Right cardiac atrium (tissue), 5 donors: ENCODE data around the gene ZNF792. TPM values are rescaled to one million over a fixed set of nuclear protein-coding genes. Genes with fewer than 3 reads are reported as not detected.
"Not testable (repeated sequence)": the region's sequence is repeated elsewhere in the genome, so short reads cannot be mapped to it uniquely, and the experiment has no call there.

Experiments used
- ATAC-seq, 2 donors: fragments of 200-7000 bp; cut with Tn5 transposase; one replicate each; pipeline versions ENCODE4 v1.8.0 to v1.9.1; 2020; ENCODE audit warnings: moderate library complexity in 2 of 2, mild to moderate bottlenecking in 1 of 2
- DNase-seq, 3 donors: peaks; one replicate each; pipeline ENCODE4 v3.0.0-alpha.2; 2020
- H3K27ac ChIP-seq: one replicate; pipeline ENCODE4 v1.5.1; 2013; ENCODE audit warnings: mild to moderate bottlenecking, low read length, control low read depth, moderate library complexity
- H3K27me3 ChIP-seq: one replicate; pipeline ENCODE4 v1.6.1; 2013; ENCODE audit not compliant: control insufficient read depth, insufficient read depth
- H3K4me1 ChIP-seq: one replicate; pipeline ENCODE4 v1.6.1; 2013; ENCODE audit warnings: low read length; ENCODE audit not compliant: control insufficient read depth, insufficient read depth
- H3K4me3 ChIP-seq: one replicate; pipeline ENCODE4 v1.5.1; 2013; ENCODE audit warnings: low read length, control low read depth
- H3K9me3 ChIP-seq: one replicate; pipeline ENCODE4 v1.6.1; 2013; ENCODE audit warnings: low read length; ENCODE audit not compliant: control insufficient read depth
- WGBS: extraction: QIAGEN DNeasy Blood & Tissue Kit; methylation state at CpG from one replicate; pipeline ENCODE4 v1.1.7; 2013; 5-methylcytosine and 5-hydroxymethylcytosine counted together
- intact Hi-C, 4 donors: fragments of 100-400 bp; cut with DNase I; formaldehyde crosslinking; loops; one replicate each; pipeline versions ENCODE4 v1.11.0 to v1.14.0; 2022 to 2023
- polyA plus RNA-seq: library from polyadenylated mRNA; stranded (reverse); fragments of 200-250 nt; gene quantifications from one replicate; pipeline ENCODE4 v1.2.3, GENCODE V29; 2013
- total RNA-seq, 4 donors: library from RNA; stranded (reverse); fragmentation: NEBNext Ultra II Directional; extraction: Animal tissue kit (Norgen Biotek cat#: 25700); gene quantifications; one replicate each; pipeline ENCODE4 v1.2.1, GENCODE V29; 2021
- donor health status: healthy with polysubstance abuse.
- donor health status: DM: no; HTN: yes; CAD: no.
- donor health status: DM: no; HTN: no; CAD: no.
- donor health status: DM: no; HTN: yes; CAD: no; lungs with severe emphysema.
- donor health status: DM: yes; HTN: yes; CAD: no.

Gene ZNF792
- total and polyA plus RNA-seq, 5 donors, result 1.1 to 5.1 (median 3.8) TPM

DNA sequence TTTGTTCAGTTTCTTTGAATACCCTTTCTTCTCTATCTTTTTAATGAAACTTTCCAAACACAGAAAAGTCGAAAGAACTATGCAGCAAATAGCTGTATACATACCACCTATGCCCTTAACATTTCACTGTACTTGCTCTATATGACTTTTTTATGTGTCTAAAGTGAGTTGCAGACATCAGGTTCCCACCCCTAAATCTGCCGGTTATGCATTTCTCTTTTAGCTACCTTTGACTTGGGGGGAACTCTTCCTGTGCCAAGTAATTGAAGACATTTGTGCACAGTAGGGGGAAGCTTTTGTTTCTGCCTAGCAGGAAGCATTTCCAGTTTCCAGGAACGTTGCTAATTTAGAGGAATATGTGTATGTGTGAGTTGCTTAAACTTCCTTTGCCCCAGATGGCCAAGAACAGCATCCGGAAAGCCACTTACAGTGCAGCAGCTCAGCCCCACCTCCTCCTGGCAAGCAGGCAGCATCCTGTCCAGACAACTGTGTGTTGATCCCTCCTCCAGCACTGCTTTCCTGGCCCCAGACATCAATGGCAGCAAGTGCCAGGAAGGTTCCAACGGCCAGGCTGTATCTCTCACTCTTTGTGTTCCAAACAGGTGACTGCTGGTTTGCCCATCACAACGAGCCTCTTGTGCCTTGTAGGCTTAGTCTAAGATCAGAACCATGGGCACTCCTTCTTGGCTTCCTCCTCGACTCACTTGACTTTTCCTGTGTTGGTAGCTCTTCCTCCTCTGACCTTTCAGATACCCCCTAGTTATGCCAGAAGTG is 21.4 kb upstream of the ZNF792 start:
- ATAC-seq (peak; percentile 96 to 98), DNase-seq (peak; percentile 79 to 90 (median 82))
- Histone ChIP-seq H3K27ac (peak overlapping the region; percentile 25), H3K4me3 (no peak overlapping the region), H3K27me3 (no peaks in the 10 kb centered on the region), H3K4me1 (peaks cover 2% of the 10 kb centered on the region), H3K9me3 (no peaks in the 10 kb centered on the region)
- intact Hi-C loops, result no loop called here
- 16% methylated on average over 7 of the region's 7 CpGs for WGBS

DNA sequence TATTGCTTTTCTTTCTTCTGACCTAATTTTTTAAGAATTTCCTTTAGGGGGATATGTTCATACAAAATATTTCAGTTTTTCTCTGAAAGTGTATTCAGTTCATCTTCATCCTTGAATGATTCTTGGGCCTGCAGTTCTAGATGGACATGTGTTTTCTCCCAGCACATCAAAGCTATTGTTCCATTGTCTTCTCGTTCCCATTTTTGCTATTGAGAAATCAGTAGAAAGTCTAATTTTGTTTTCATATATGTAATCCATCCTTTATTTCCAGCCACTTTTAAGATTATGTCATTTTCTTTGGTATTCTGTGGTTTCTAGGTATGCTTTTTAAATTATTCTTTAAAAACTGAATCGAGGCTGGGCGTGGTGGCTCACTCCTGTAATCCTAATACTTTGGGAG is 20.3 kb upstream of the ZNF792 start:
- 95% methylated on average over 3 of the region's 3 CpGs for WGBS
- Histone ChIP-seq H3K4me1 (peaks cover 2% of the 10 kb centered on the region), H3K9me3 (no peaks in the 10 kb centered on the region), H3K27me3 (no peaks in the 10 kb centered on the region), H3K27ac (no peak overlapping the region), H3K4me3 (no peak overlapping the region)
- DNase-seq (no peak), ATAC-seq (no peak)
- intact Hi-C loops, result no loop called here

DNA sequence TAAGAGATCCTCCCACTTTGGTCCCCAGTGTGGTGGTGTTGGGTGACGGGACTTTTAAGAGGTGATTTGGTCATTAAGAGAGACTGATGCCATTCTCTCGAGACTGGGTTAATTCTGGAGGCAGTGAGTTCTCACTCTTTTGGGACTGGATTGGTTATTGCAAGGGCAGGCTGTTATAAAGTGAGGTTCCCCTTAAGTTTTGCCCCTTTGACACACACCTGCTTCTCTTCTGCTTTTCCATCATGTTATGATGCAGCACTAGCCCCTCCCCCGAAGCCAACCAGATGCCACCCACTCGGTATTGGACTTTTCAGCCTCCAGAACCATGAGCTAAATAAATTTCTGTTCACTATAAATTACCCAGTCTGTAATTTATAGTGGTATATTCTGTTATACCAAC is 19.8 kb upstream of the ZNF792 start:
- peaks cover 2% of the 10 kb centered on the region for H3K4me1 ChIP-seq
- no peak overlapping the region for H3K27ac ChIP-seq
- 92% methylated on average over 4 of the region's 4 CpGs for WGBS
- ATAC-seq, result no peak
- intact Hi-C loops, result no loop called here
- no peaks in the 10 kb centered on the region for H3K27me3 ChIP-seq
- peak in 1 of 3 donors; percentile 13 for DNase-seq
- H3K9me3 ChIP-seq, result no peaks in the 10 kb centered on the region
- no peak overlapping the region for H3K4me3 ChIP-seq

DNA sequence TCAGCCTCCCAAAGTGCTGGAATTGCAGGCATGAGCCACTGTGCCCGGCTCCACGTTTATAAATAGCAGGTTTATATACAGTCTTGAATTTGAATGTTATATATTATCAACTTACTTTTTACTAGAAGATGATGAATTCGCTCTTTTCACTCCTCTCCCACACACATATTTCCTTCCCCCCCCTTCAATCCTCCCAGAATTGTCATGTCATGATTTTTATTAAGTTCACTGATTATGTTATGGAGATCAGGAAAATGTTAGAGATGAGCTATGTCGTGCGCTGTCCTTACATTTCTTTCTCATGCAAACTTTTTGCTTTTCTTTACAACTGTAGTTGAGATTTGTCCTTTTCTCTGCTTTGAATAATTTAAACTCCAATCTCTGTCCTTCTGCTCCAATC is 18.2 kb upstream of the ZNF792 start:
- Histone ChIP-seq H3K27ac (no peak overlapping the region), H3K4me1 (peaks cover 2% of the 10 kb centered on the region), H3K4me3 (no peak overlapping the region), H3K27me3 (no peaks in the 10 kb centered on the region), H3K9me3 (no peaks in the 10 kb centered on the region)
- DNase-seq, result no peak
- intact Hi-C loops, result no loop called here
- 58% methylated on average over 5 of the region's 5 CpGs for WGBS
- ATAC-seq, result no peak

DNA sequence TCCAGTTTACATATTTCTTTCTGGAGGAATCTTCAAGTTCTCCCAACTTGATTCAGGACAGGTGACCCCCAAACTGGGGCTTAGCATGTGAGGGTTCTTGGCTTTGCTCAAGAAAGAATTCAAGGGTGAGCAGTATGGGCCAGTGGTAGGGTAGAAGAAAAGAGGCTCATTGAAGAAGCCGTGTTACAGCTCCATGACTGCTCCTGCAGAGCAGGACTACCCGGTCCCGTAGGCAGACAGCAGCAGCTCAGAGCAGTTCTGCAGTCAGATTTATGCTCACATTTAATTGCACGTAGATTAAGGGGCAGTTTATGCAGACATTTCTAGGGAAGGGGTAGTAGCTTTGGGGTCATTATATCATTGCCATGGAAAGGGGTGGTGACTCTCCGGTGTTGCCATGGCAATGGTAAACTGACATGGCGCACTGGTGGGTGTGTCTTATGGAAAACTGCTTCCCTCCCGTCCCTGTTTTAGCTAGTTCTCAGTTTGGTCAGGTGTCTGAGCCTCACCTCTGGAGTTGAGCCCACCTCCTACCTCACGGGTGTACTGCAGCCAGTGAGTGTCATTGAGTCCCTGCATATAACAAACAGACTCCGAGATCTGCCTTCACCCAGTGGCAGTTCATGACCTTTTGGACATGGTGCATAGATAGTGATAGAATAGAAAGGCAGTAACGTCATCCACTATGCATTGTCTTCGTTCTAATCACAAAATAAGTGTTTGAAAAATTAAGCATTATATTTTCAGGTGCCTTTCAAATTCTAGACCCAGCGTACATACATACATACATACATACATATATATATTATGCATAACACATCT is 16.0 kb upstream of the ZNF792 start:
- ATAC-seq (no peak), DNase-seq (no peak)
- Histone ChIP-seq H3K27me3 (no peaks in the 10 kb centered on the region), H3K27ac (no peak overlapping the region), H3K9me3 (no peaks in the 10 kb centered on the region), H3K4me3 (no peak overlapping the region), H3K4me1 (no peaks in the 10 kb centered on the region)
- 82% methylated on average over 12 of the region's 12 CpGs for WGBS
- intact Hi-C loops, result no loop called here

DNA sequence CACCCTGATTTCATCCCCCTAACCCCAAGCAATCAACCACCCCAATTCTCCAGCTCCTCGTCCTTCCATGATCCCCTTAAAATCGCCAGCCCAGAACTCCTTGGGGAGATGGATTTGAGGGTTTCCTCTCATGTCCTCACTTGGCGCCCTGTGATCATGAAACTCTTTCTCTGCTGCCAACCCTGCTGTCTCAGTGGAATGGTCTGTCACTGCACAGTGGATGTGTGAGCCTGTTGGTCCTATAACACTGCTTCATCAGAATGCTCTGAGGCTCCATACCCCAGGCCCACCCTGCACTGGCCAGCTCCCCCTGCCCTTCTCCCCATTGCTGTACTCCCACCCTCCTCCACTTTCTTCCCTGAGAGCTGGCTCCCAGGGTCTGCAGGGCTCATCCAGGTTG is 12.6 kb upstream of the ZNF792 start:
- no peak for ATAC-seq
- H3K27me3 ChIP-seq, result no peaks in the 10 kb centered on the region
- H3K4me3 ChIP-seq, result no peak overlapping the region
- H3K27ac ChIP-seq, result no peak overlapping the region
- intact Hi-C loops, result no loop called here
- DNase-seq, result peak in 1 of 3 donors; percentile 29
- no peaks in the 10 kb centered on the region for H3K4me1 ChIP-seq
- H3K9me3 ChIP-seq, result no peaks in the 10 kb centered on the region
- 94% methylated on average over 3 of the region's 3 CpGs for WGBS

DNA sequence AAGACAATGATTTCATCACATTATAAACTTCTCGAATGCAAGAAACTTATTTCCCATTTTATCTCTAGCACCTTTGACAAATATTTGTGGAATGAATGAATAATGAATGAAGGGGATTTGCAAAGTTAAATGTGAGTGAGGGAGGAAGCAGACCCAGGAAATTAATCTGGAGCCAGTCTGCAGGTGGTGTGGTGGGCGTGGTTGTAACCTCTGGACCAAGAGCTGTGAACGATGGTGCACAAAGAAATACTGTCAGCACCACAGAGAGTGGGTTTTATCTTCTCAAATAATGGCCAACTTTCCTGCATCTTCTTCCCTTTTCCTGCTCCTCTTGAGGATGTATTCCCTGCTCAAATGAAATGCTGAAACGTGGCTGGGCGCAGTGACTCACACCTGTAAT is 11.0 kb upstream of the ZNF792 start:
- DNase-seq (peak in 1 of 3 donors; percentile 16), ATAC-seq (no peak)
- Histone ChIP-seq H3K27me3 (no peaks in the 10 kb centered on the region), H3K4me3 (no peak overlapping the region), H3K4me1 (no peaks in the 10 kb centered on the region), H3K9me3 (no peaks in the 10 kb centered on the region), H3K27ac (no peak overlapping the region)
- 66% methylated on average over 5 of the region's 5 CpGs for WGBS
- intact Hi-C loops, result no loop called here

DNA sequence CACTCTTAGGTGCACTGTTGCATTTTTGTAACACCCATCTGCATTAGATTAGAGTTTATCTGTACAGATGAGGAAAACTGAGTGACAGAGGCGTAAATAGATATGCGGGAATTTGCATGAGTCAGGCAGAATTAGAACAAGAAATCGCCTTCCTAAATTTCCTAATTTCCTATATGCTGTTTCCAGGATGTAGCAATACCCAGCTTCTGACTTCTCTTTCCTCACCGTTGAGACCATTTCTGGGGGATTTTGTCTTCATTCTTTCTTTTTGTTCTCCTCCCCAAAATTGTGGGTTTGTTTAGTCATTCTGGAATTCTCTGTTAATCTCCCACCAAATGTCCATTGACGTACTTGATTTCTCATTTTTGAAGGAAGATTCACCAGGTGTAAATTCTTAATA is 10.6 kb upstream of the ZNF792 start:
- WGBS, result 58% methylated on average over 5 of the region's 5 CpGs

DNA sequence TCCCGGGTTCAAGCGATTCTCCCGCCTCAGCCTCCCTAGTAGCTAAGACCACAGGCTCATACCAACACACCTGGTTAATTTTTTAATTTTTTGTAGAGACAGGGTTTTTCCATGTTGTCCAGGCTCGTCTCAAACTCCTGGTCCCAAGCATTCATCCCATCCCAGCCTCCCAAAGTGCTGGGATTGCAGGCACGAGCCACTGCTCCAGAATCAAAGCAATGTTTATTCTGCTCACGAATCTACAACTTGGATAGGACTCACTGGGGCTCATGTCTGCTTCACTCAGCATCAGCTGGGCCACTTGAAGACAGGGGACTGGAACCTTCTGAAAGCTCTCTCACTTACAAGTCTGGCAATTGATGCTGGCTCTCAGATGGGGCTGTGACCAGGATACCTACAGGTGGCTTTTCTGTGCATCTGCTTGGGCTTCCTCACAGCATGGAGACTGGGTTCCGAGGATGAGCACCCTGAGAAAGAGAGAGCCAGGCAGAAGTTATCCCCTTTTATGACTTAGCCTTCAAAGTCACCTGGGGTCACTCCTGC is 8.2 kb upstream of the ZNF792 start:
- Histone ChIP-seq H3K4me3 (no peak overlapping the region), H3K27me3 (no peaks in the 10 kb centered on the region), H3K9me3 (no peaks in the 10 kb centered on the region), H3K27ac (no peak overlapping the region), H3K4me1 (no peaks in the 10 kb centered on the region)
- intact Hi-C loops, result loop anchor here in 3 of 4 donors (2.0 to 5.0 kb wide), 2 partner anchors 40 to 41 kb away; no protein-coding TSS in a partner anchor
- no peak for DNase-seq
- WGBS, result 87% methylated on average over 7 of the region's 7 CpGs
- no peak for ATAC-seq

More for the DNA sequence above, 10.6 kb upstream of the ZNF792 start:
- no peak for DNase-seq
- Histone ChIP-seq H3K27ac (no peak overlapping the region), H3K9me3 (no peaks in the 10 kb centered on the region), H3K4me1 (no peaks in the 10 kb centered on the region), H3K4me3 (no peak overlapping the region), H3K27me3 (no peaks in the 10 kb centered on the region)
- ATAC-seq, result no peak
- intact Hi-C loops, result loop anchor here in 2 of 4 donors (5.0 kb wide), 1 partner anchor 38 kb away; no protein-coding TSS in a partner anchor

DNA sequence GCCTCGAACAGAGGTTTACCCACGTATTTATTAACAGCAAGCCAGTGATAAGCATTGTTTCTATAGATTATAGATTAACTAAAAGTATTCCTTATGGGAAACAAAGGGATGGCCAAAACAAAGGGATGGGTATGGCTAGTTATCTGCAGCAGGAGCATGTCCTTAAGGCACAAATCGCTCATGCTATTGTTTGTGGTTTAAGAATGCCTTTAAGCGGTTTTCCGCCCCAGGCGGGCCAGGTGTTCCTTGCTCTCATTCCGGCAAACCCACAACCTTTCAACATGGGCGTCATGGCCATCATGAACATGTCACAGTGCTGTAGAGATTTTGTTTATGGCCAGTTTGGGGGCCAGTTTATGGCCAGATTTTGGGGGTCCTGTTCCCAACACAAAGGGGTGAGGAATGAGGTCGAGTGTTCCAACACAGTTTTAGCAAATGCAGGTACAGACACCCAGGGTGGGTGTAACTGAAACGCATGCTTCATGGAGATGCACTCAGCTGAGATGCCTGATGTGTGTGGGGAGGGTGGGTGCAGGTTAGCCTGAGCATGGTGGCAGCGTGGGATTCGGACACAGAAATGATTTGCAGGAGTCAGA is 6.3 kb upstream of the ZNF792 start:
- 89% methylated on average over 12 of the region's 12 CpGs for WGBS
- not testable (repeated sequence) for H3K9me3 ChIP-seq

More for the DNA sequence above, 6.3 kb upstream of the ZNF792 start:
- intact Hi-C loops, result loop anchor here in 2 of 4 donors (5.0 kb wide), 1 partner anchor 42 kb away; no protein-coding TSS in a partner anchor
- not testable (repeated sequence) for DNase-seq, H3K4me1 ChIP-seq, H3K4me3 ChIP-seq, ATAC-seq, H3K27ac ChIP-seq, H3K27me3 ChIP-seq
